IPS DF 19.7 (cell line): Measurements from ENCODE around the gene SKA2.
"Not testable (repeated sequence)": the region's sequence is repeated elsewhere in the genome, so short reads cannot be mapped to it uniquely, and the experiment has no call there.

Experiments used
- DNase-seq: peaks from one replicate; pipeline ENCODE4 v3.0.0-alpha.2; 2013; ENCODE audit warnings: low read depth, low spot score

Gene SKA2

GRCh38 chr17:59097876-59098275, 57.1 kb downstream of the SKA2 start:
- no peak for DNase-seq

GRCh38 chr17:59094861-59095530, 60.0 kb downstream of the SKA2 start:
- DNase-seq, result no peak

GRCh38 chr17:59093702-59094231, 61.2 kb downstream of the SKA2 start:
- no peak for DNase-seq

- DNase-seq, result no peak
Observed at GRCh38 chr17:59093145-59093701, 61.8 kb downstream of the SKA2 start.

GRCh38 chr17:59090593-59090992, 64.4 kb downstream of the SKA2 start:
- not testable (repeated sequence) for DNase-seq

- DNase-seq, result no peak
Observed at GRCh38 chr17:59084154-59084553, 70.8 kb downstream of the SKA2 start.

GRCh38 chr17:59074494-59074893, 80.5 kb downstream of the SKA2 start:
- no peak for DNase-seq

GRCh38 chr17:59073972-59074371, 81.0 kb downstream of the SKA2 start:
- no peak for DNase-seq

GRCh38 chr17:59069856-59070255, 85.1 kb downstream of the SKA2 start:
- no peak for DNase-seq

- no peak for DNase-seq
Observed at GRCh38 chr17:59067756-59068155, 87.2 kb downstream of the SKA2 start.

- no peak for DNase-seq
Observed at GRCh38 chr17:59067340-59067739, 87.6 kb downstream of the SKA2 start.

- DNase-seq, result no peak
Observed at GRCh38 chr17:59062509-59062908, 92.5 kb downstream of the SKA2 start.
